H1 (cell line): ENCODE results near the gene ODC1. TPM values are rescaled to one million over a fixed set of nuclear protein-coding genes. Genes with fewer than 3 reads are reported as not detected.

Source experiments
- CHD2 ChIP-seq: IDR thresholded peaks from 2 replicates; pipeline ENCODE4 v1.6.1; 2012; ENCODE audit warnings: low read length, improper control_type of control experiment
- KDM4A ChIP-seq: IDR thresholded peaks from one replicate; pipeline ENCODE4 v1.7.1; 2012; ENCODE audit warnings: low read depth, mild to moderate bottlenecking, moderate library complexity, low read length, inconsistent platforms; ENCODE audit not compliant: severe bottlenecking
- NRF1 ChIP-seq: IDR thresholded peaks from 2 replicates; pipeline ENCODE4 v1.6.1; 2011; ENCODE audit warnings: mild to moderate bottlenecking, low read depth, low read length, improper control_type of control experiment
- RNF2 ChIP-seq: fragments of 200-900, 300-1000 bp; sonication (generic); IDR thresholded peaks from 2 replicates; pipeline ENCODE4 v1.7.1; 2016; ENCODE audit warnings: borderline replicate concordance, low read depth, mild to moderate bottlenecking, antibody characterized with exemption, low read length; ENCODE audit not compliant: poor library complexity, severe bottlenecking; ENCODE audit errors: missing control alignments
- SP1 ChIP-seq: IDR thresholded peaks from 2 replicates; pipeline ENCODE4 v1.6.1; 2011; ENCODE audit warnings: low read depth, low read length
- SRF ChIP-seq: IDR thresholded peaks from 2 replicates; pipeline ENCODE4 v1.6.1; 2011; ENCODE audit warnings: mild to moderate bottlenecking, low read depth, low read length, moderate library complexity
- polyA plus RNA-seq, 7 experiments: library from polyadenylated mRNA; depleted of rRNA in 3 of 7; stranded (reverse) in 5 of 7; unstranded in 2 of 7; fragments of >200 nt in 5 of 7; fragments of 200-250 nt in 2 of 7; gene quantifications; 1 replicate in 5 of 7; 2 replicates in 1 of 7; 4 replicates in 1 of 7; pipeline versions ENCODE4 v1.2.1 to v1.2.3, GENCODE V29; 2011 to 2013; ENCODE audit warnings: missing spikeins in 2 of 7, mixed read lengths in 2 of 7
- total RNA-seq: library from RNA; stranded (reverse); fragmentation: NEBNext Ultra II Directional; extraction: Animal tissue kit (Norgen Biotek cat#: 25700); gene quantifications from 2 replicates; pipeline ENCODE4 v1.2.1, GENCODE V29; 2021
- TF ChIP-seq, protein P1 (sequence below): IDR thresholded peaks from 2 replicates; pipeline ENCODE4 v1.6.1; 2012; ENCODE audit warnings: low read length, inconsistent platforms

The ODC1 gene
- total and polyA plus RNA-seq, 2 of the 8 experiments (the other 6 are each of a cell fraction or from before 2014, with no cell fraction given): 57.2 to 76.7 TPM

- TF ChIP-seq, protein P1, sequence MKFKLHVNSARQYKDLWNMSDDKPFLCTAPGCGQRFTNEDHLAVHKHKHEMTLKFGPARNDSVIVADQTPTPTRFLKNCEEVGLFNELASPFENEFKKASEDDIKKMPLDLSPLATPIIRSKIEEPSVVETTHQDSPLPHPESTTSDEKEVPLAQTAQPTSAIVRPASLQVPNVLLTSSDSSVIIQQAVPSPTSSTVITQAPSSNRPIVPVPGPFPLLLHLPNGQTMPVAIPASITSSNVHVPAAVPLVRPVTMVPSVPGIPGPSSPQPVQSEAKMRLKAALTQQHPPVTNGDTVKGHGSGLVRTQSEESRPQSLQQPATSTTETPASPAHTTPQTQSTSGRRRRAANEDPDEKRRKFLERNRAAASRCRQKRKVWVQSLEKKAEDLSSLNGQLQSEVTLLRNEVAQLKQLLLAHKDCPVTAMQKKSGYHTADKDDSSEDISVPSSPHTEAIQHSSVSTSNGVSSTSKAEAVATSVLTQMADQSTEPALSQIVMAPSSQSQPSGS: no peak
- no peak for TF ChIP-seq CHD2
- no peak for TF ChIP-seq KDM4A
- no peak for TF ChIP-seq RNF2
- TF ChIP-seq SRF: no peak
- TF ChIP-seq NRF1: no peak
- no peak for TF ChIP-seq SP1
Measured at GRCh38 chr2:10428924-10429323, 19.2 kb downstream of the ODC1 start (continued).
